ENCODE results near the gene MYO7A.

DNA sequence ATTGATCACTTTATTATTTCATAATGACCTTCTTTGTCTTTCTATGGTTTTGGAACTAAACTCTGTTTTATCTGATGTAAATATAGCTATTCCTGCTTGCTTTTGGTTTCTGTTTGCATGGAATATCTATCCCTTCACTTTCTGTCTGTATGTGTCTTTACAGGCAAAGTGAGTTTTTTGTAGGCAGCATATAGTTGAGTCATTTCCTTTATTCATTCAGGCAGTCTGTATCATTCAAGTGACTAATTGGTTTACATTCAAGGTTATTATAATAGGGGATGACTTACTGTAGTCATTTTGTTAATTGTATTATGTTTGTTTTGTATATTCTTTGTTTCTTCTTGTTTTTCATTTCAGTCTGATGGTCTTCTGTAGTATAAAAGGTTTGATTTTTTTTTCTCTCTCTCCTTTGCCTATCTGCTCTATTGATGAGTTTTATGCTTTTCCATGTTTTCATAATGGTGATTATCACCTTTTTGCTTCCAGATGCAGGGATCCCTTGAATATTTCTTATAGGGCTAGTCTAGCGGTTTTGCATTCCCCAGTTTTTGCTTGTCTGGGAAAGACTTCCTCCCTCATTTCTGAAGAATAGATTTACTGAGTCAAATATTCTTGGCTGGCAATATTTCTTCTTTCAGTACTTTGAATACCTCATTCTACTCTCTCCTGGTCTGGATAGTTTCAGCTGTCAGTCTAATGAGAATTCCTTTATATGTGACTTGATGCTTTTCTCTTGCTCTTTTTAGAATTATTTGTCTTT lies 123.0 kb downstream of the MYO7A start:
- TF ChIP-seq EZH2phosphoT487 (IDR thresholded peaks at IDR 0.05; ENCODE audit: insufficient read depth, low read depth) (no peak), EZH2 (IDR thresholded peaks at IDR 0.05; ENCODE audit: insufficient read depth, poor library complexity, severe bottlenecking) (no peak)
